NCI-H1417 treated with DMSO at 0.1 percent for 48 hours (cell line): ENCODE data around the gene BSN.

ENCODE experiments used
- DNase-seq: peaks from one replicate; lab custom pipeline; 2025; lab: John Stamatoyannopoulos, UW

BSN gene

GRCh38 chr3:49655731-49656285, 101.5 kb downstream of the BSN start:
- DNase-seq, result no peak

- no peak for DNase-seq
These were observed 102.3 kb downstream of the BSN start for GRCh38 chr3:49656541-49657112.

GRCh38 chr3:49657208-49657915, 103.1 kb downstream of the BSN start:
- DNase-seq, result no peak

DNA sequence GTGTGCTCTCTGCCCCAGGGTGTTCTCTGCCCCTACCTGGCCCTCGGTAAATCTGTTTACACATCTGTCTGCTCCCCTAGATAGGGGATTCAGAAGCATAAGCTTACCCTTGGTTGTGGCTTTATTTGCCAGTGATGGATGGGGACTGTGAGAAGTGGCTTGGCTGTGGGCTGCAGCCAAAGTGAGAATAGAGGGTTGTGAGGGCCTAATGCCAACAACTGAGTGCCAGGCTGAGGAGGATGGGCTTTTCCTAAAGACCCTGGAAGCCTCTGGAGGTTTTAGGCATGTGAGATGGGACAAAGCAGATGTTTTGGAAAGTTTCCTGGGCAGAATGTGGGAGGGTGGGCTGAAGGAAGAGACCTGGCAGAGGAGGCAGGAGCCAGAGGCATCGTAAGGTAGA, 104.4 kb downstream of the BSN start:
- DNase-seq, result no peak

DNA sequence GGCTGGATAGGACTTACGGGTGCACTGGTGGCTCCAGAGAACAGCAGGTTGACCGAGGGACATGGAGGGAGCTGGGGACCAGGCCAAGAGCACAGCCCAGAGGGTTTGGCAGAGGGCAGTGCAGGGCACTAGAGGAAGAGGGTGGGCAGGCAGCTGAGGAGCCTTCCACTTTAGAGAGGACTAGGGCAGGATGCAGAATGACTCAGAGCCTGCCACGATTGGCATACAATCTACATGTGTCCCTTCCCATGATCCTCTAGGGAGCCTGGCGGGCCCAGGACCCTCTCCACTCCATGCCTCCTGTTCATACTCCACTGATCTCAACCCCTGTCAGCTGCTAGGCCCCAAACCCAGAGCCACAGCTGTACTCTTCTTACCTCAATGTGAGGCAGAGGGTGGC, 105.5 kb downstream of the BSN start:
- no peak for DNase-seq

DNA sequence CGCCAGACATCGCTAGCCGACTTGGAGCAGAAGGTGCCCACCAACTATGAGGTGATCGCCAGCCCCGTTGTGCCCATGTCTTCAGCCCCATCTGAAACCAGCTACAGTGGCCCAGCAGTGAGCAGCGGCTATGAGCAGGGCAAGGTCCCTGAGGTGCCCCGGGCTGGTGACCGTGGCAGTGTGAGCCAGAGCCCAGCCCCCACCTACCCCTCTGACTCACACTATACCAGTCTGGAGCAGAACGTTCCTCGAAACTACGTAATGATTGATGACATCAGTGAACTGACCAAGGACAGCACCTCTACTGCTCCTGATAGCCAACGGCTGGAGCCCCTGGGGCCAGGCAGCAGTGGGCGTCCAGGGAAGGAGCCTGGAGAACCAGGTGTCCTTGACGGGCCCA, 107.0 kb downstream of the BSN start:
- DNase-seq, result no peak

GRCh38 chr3:49662021-49662420, 107.7 kb downstream of the BSN start:
- no peak for DNase-seq

- no peak for DNase-seq
These were observed 108.6 kb downstream of the BSN start for GRCh38 chr3:49662720-49663413.

- no peak for DNase-seq
These were observed 109.6 kb downstream of the BSN start for GRCh38 chr3:49663831-49664230.

DNA sequence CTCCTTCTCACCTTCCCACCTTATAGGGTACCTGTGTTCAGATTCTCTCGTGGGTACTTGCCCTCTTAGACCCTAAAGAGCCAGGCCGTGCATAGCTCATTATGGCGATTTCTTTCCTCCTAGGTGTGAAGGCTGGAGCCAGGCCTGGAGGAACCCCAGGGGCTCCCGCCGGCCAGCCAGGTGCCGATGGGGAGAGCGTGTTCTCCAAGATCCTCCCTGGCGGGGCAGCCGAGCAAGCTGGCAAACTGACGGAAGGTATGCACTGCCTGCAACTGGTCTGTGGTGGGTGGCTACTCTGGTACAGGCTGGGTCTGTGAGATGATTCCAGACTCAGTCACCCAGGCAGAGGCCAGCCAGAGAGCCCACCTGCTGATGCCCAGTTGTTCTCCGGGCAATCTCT, 110.0 kb downstream of the BSN start:
- DNase-seq, result no peak

DNA sequence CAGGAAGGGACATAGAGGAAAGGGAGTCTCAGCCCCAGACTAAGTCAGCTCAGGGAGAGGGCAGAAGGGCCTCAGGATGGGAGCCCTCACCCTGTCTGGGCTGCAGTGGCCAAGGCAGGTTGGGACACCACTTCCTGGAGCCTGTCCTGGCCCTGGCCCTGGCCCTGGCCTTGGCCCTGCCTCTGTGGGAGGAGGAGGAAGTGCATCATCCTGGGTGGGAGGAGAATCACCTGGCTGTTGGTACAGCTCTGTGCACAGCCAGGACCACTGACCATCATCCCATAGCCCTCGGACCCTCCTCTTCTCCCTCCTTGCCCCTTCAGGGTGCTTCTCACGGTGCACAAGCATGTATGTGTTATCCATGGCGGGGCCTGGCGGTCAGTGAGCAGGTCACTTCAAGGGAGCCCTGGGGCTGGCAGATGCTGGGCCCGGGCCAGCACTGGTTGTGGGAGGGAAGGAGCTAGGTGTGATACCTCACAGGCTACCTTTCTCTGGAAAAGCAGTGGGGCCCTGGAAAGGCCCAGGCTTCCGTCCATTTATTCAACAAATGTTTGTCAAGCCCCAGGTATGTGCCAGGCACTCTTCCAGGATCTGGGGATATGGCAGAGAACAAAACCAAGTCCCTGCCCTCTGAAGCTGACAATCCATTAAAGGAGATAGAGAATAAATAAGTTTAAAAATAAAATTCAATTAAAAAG, 111.7 kb downstream of the BSN start:
- no peak for DNase-seq

- no peak for DNase-seq
These were observed 112.3 kb downstream of the BSN start for GRCh38 chr3:49666592-49666991.

DNA sequence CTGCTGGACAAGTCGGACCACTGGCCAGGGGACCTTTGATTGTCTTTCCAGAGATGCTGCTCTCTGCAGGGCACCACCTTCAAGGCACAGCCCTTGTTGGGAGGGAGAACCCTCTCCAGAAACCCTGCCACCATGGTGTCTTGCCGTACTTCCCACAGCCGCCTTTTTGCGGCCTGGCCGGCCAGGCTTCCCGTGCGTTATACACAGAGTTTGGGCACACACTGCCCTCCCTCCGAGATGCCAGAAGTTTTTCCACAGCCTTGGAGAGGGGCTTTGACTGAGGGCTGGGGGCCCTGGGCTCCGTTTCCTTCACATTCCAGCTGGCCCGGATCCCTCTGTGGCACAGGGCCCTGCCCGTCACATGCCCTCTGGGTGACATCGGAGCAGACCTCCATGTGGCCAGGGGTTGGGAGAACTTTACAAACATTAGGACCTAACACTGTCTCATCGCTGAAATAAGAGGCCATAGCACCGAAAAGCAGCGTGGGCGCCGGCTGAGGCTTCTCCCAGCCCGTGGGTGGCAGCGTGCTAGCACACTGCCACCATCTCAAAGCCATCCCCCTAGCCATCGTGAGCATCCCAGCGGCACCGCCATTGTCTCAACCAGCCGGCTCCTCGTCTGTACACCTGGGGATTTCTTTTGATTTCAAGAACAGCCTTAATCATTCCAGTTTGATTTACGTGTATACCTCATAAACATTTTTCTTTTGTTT, 113.6 kb downstream of the BSN start:
- no peak for DNase-seq

GRCh38 chr3:49668414-49668797, 114.1 kb downstream of the BSN start:
- DNase-seq, result no peak

- DNase-seq, result no peak
These were observed 114.6 kb downstream of the BSN start for GRCh38 chr3:49668861-49669260.

DNA sequence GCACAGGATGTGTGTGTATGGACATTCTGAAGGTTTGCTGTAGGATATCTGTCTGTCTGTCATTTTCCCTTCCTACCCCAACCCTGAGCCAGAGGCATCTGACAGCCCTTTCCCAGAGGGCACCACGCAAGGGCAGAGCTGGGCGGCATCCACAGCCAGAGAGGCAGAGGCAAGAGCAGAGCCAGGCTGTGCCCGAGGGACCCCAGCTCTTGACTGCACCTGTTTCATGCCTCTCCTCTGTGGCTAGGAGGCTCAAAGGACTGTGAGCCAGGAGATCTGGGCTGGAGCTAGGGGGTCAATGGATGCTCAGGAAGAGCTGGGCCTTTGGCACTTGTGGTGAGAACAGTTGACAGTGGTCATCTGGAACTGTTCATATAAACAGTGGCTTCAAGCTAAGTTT, 115.1 kb downstream of the BSN start:
- no peak for DNase-seq

DNA sequence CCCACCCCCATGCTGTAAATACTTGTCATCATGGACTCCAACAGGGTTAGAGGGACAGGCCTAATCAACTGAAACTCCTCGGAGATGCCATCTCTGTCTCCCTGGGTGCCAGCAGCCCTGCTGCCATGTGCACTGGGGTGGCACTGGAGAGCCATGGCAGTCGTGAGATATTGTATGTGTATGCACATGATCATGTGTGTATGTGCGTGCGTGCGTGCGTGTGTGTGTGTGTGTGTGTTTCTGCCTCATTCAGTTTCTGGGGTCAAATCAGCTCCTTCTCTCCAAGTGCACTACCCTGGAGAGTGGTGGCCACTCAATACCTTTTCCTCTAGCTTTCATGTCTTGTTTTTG, 116.6 kb downstream of the BSN start:
- DNase-seq, result no peak

GRCh38 chr3:49671291-49672288, 117.3 kb downstream of the BSN start:
- no peak for DNase-seq

GRCh38 chr3:49673121-49673714, 118.9 kb downstream of the BSN start:
- no peak for DNase-seq

GRCh38 chr3:49673715-49674496, 119.6 kb downstream of the BSN start, which contains the start of gene APEH:
APEH (plus strand) TSS chr3:49674351; CDS start chr3:49674402, 51 bp downstream.
- no peak for DNase-seq
